ENCODE results near the gene PTPRJ.
"Not testable (repeated sequence)": the region's sequence is repeated elsewhere in the genome, so short reads cannot be mapped to it uniquely, and the experiment has no call there.

The PTPRJ gene

DNA sequence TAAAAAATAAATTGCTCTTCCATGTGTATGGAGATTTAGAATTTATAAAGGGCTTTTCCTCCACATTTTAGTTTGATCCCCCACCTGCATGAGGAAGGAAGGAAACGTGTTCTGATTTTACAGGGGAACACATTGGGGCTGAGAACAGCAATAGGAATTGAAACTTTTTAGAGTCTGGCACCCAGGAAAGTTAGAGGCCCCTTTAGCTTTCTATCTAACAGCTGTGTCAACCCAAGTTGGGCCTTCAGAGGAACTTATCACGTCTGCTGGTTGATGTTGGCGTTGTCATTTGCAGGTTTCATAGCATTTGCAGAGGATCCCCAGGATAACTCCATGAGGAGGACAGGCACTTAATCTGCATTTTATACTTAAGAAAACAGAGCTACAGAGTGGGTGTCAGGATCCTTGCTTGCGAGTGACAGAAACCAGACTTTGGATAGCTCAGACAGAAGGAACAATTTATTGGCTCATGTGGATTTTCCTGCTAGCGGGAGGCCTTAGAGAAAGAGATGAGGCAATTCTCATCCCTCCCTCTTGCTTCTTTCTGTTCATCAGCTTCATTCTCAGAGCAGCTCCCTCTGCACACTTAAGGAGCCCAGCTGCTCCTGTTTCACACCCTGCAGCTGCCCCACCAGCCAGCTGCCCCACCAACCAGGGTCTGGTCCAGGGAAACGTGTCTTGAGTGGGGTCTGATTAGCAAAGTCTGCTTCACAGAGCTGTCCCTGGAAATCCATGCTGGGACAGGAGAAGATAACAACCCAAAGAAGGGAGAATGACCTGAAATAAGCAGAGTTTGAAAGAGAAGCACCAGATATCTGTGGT, 143.8 kb downstream of the PTPRJ start:
- no peak for DNase-seq

DNA sequence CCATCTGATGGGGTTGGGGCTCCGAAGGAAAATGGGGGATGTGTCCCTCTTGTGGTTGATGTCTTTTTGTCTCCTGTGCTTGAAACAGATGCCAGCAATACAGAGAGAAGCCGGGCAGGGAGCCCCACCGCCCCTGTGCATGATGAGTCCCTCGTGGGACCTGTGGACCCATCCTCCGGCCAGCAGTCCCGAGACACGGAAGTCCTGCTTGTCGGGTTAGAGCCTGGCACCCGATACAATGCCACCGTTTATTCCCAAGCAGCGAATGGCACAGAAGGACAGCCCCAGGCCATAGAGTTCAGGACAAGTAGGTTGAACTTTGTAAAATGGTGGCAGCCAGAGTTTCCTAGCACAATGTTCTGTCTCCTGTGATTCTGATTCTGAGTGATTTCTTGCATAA, 144.5 kb downstream of the PTPRJ start:
- no peak for DNase-seq

DNA sequence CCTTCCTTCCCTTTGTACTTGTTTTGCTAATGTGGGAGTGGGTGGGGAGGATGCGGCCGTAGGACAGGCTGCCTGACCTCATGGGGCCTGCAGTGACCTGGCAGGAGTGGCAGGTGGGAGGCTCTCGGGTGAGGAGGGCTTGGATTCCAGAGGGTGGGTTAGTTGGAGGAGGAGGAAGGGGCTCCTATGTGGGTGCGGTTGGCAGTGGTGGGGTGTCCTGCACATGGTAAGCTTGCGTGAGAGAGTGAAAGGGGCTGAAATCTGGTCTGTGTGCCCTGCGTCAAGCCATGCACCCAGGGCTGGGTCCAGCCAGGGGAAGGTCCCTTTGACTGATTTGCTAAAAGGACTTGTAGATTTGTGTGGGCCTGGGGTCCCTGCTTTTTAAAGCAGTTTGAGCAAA, 145.5 kb downstream of the PTPRJ start:
- no peak for DNase-seq

DNA sequence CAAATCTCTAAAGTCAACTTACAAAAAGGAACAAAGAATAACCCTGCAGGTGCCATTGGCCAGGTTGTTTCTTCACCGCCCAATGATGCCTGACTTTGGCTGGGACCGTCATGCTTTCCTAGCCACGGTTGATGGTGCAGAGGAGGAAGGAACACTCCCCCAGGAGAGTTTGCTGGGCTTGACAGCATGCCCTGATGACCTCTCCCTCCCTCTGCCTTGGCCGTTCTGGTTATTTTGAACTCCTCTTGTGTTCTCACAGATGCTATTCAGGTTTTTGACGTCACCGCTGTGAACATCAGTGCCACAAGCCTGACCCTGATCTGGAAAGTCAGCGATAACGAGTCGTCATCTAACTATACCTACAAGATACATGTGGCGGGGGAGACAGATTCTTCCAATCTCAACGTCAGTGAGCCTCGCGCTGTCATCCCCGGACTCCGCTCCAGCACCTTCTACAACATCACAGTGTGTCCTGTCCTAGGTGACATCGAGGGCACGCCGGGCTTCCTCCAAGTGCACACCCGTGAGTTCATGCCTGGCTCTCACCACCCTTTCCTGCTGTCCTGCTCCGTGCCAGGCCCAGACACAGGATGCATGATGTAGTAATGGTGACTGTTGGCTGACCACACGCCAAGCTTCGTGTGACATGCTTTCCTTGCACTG, 147.3 kb downstream of the PTPRJ start:
- DNase-seq, result no peak

DNA sequence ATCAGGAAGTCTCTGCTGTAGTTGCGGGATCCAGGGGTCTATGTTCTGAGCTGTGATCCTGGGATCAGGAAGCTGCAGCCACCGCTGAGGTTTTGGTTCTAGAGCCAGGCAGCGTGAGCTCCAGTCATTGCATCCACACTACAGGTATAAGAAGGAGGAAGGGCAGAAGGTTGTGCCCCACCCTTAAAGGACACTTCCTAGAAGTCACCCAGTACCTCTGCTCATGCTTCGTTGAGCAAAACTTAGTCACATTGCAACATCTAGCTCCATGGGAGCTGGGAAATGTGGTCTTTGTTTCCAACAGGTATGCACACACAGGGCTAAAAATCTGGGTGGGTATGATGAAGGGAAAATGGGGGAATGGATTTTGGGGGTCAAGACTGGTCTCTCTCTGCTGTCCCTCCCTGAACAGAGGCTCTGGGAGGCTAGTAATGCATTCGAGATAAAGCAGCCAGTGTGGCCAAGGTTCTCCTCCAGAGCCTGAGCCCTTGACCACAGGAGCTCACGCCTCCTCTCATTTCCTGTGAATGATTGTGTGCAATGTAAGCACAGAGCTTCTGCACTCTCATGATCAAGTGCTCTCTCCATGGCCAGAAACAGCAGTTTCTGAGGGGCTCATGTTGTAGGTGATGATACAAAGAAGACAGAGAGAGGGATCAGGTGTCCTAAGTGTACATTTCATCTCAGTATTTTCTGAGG, 149.5 kb downstream of the PTPRJ start:
- no peak for DNase-seq

DNA sequence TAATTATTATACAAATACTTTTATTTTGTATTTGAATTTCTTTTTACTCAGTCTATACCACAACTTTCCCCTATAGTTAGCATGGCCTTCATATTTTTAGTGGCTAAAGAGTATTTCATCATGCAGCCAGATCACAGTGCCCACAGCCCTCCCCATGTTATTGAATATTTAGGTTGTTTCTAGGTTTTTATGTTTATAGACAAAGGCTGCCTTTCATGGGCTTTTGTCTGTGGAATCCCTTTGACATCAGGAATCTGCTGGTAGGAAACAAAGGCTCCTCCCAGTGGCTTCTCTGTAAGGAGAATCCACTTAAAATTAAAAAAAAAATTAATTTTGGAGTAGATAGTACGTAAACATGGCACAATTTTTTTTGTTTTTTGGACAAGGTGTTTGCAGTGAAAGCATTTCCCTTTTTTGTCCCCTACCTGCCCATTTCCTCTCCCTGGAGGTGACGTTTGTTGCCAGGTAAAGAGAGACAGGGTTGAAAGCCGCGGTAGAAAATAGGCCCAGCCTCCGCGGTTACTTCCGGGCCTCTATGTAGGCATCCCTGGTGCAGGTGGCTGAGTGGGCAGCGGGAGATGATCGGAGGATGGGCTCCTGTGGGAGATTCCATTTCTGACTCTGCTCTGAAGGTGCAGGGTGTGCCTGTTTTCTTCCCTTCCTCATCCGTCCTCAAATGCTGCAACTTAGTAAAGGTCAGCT, 154.0 kb downstream of the PTPRJ start:
- DNase-seq, result no peak

DNA sequence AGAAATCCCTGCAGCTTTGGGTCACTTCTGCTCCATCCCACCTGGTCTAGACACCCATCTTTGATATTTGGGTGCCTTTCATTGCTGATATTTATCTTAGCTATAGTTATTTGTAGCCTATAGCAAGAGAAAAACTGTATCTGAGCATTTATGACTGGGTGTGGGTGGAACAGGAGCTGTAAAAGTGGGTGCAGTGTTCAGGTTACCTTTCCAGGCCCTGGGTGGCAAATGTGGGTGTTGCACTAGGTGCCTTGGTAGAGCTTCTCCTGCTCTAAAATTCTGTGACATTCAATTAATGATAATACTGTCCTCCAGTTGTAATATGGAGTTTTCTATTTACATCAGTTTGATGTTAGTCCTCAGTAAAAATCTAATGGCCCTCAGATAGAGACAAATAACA, 157.9 kb downstream of the PTPRJ start:
- no peak for DNase-seq

DNA sequence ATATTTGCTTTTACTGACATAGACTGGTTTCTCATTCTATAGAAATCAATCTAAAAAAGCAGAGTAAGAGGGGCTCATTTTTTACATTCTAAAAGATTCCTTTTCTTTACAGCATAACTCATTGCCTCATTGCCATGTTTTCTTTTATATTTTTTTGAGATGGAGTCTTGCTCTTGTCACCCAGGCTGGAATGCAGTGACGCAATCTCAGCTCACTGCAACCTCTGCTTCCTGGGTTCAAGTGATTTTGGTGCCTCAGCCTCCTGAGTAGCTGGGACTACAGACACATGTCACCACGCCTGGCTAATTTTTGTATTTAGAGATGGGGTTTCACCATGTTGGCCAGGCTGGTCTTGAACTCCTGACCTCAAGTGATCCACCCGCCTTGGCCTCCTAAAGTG, 159.5 kb downstream of the PTPRJ start:
- DNase-seq, result not testable (repeated sequence)

DNA sequence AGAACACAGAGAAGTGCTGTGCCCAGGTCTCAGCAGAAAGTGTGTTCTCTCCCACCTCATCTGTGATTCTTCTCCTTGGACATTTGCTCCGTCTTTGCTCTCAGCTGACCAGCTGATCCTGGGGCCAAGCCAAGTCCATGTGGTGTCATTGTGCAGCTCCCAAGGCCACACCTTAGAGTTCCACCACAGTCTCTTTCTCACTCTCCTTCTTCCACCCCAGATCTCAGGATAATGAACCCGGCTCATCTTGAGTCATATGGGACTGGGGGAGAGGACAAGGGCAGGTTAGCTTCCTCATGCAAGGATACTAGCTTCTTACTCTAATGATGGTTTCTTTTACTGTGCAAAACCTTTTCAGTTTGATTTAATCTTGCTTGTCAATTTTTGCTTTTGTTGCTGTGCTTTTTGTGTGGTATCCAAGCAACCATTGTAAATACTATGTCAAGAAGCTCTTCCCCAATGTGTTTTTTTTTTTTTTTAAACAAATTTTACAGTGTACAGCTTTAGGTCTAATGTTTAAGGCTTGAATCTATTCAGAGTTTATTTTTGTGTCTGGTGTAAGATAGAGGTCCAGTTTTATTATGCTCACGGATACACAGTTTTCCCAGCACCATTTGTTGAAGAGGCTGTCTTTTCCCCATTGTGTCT, 161.2 kb downstream of the PTPRJ start:
- peak; percentile 24 for DNase-seq

DNA sequence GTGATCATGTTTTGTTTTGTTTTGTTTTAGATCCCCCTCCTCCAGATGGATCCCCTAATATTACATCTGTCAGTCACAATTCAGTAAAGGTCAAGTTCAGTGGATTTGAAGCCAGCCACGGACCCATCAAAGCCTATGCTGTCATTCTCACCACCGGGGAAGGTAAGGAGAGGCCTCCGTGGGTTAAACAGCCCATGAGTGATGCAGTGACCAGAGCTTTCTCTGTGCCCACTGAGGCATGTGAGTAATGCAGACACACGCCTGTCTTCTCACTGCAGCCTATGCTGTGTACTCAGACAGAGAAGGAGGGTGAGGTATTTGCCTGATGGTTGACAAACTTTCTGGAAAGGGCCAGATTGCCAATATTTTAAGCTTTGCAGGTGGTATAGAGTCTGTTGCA, 162.5 kb downstream of the PTPRJ start:
- no peak for DNase-seq

DNA sequence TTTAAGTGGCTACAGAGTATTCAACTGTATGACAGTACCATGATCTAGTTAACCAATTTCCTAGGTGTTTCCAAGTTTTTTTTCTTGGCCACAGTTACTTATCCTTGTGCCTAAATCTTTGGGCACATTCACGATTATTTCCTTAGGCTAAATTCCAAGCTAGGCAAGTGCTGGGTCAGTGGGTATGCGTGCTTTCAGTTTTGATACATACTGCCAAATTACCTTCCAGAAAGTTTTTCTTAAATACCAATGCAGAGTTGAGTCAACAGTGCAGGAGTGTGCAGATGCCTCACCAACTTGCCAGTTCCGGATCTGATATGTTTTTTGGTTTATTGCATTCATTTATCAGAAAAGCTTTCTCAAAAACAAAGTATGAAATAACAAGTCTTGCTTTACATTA, 168.4 kb downstream of the PTPRJ start:
- no peak for DNase-seq

DNA sequence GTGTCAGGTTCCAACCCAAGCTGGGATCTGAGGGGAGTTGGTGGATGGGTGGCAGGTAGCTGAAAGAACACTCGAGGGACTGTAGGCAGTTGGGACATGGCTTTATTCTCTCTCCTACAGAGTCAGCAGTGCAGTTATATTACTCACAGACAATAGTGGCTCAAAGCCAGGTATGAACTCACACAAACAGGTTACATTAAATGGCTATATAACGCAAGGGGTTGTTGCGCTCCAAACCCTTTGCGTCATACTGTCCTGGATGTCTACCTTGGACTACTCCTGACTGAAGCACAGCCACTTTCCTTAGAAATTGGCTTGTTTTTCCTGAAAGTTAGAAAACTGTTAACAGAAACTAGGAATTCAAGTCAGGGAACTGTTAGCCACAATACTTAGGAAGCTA, 169.9 kb downstream of the PTPRJ start:
- no peak for DNase-seq

DNA sequence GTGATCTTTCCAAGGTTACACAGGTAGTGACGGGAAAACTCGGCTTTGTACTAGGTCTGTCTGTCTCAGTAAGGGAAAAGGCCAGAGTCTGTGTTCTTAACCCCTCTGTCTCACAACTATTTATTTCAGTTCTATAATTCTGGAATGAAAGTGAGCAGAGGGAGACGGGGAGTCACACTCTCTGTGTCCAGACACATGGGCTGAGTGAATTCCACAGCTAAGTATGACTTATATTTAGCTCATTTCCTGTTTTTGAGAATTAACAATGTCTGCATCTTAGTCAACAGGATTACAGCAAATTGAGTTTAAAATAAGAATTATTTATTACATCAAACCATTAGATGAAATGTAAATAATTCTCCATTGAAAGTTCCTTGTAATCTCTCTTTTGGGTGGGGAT, 173.8 kb downstream of the PTPRJ start:
- no peak for DNase-seq

DNA sequence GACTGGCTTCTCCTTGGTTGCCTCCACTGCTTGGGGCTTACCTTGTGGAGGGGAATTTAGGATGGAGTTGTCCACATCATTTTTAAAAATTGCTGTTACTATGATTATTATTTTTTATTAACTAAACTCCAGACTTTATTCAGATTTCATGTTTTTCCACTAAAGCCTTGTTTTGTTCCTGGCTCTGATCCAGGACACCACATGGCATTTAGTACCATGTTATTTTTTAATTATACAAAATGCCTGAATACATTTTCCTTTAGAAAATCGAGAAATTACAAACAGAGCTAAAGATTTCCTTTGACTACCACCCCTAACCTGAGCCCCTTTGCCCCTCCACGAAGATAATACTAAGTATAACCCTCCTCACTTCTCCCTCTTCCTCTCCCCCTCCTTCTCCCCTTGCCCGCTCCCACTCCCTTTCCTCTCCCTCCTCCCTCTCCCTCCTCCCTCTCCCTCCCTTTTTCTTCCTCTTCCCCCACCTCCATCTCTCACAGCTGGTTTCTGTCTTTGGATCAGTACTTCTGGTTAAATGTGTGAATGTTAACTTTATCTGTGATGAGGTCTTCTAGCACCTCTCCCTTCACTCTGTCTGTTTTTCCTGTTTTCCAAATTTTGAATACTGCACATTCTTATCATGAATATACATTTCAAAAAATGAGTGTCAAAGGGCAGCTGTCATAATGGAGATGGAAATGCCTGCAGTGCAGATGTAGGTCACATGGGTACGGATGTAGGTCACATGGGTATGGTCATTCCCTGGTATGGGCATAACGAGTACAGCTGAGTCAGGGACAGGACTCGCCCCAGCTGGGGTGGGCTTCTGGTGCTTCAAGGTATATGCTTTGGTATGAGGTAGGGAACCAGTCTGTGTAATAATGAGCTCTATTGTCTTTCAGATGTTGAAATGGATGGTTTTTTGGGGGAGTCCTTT, 181.9 kb downstream of the PTPRJ start:
- DNase-seq, result no peak

DNA sequence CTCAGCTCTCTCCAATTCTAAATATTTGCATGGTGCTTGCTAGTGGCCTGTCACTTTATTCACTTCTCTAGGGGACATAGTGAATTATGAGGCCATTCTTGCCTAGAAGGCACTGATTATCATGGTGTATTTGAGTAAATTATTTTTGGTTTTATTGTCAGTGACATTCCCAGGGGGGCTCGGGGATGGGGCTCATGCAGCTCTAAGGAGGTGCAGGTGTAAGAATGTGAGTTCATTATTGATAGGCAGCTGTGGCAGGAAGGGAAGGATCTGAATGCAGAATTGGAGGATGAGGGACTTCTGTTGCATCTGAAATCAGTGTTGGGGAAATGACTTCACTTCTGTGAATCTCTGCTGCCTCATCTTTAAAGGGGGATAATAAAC, 182.5 kb downstream of the PTPRJ start:
- no peak for DNase-seq

DNA sequence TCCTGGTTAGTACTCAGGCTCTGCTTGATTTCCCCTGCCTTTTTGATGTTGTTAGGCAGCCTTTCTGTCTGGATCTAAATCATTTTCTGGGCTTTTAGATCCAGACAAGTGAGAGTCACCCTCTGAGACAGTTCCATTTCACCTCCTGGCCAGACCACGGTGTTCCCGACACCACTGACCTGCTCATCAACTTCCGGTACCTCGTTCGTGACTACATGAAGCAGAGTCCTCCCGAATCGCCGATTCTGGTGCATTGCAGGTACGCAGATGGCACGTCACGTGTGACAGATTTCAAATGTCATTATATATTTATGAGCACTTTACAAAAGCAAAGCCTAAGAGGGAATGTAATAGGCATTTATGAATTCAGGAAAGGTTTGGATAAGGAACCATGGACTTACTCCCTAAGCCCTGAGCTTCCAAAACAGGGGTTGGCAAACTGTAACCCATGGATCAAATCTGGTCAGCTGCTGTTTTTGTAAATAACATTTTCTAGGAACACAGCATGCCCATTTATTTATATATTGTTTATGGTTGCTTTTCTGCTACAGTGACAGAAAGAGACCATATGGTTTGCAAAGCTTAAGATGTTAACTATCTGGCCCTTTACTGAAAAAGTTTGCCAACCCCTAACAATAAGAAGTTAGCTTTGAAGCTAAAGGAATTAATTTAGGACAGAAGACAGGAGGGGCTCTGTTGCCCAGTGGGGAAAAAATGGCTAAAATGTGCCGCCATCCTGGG, 183.2 kb downstream of the PTPRJ start:
- DNase-seq, result no peak

DNA sequence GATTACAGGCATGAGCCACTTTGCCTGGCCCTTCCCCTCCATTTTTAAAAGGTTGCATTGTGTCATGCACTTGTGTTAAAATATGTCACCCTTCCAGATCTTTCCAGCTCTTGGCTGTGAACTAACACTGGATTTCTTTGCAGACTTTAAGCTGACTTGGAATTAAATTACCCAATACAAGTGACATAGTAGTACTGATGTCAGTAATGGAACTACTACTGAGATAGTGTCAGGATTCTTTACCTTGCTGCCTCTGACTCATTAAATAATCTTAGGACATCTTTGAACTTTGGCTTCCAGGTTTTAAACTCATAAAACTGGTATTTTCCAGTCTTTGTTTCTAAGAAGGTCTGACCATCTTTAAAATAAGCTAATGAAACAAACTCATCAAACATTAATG, 184.5 kb downstream of the PTPRJ start:
- no peak for DNase-seq

DNA sequence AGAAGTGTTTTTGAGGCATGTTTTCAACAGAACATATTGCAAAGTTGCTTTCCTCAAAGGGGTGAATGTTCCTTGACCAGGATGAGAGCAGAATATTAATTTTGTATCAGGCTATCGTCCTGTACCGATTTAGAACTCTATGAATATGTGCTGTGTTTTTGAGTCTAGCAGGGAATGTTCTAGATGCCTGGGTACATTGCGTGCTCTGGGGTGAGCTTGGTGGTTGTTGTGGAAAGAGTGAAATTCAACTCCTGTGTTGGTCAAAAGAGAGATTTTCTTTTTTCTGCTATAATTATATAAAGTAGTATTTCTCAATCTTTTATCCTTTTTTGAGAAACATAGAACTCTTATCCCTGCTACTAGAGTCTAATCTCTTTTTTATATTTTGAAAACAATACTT, 185.1 kb downstream of the PTPRJ start:
- DNase-seq, result no peak

DNA sequence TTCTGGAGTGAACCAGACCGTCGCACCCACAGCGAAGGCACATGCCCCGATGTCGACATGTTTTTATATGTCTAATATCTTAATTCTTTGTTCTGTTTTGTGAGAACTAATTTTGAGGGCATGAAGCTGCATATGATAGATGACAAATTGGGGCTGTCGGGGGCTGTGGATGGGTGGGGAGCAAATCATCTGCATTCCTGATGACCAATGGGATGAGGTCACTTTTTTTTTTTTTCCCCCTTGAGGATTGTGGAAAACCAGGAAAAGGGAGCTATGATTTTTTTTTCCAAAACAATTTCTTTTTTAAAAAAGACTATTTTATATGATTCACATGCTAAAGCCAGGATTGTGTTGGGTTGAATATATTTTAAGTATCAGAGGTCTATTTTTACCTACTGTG, 187.0 kb downstream of the PTPRJ start:
- DNase-seq, result no peak

DNA sequence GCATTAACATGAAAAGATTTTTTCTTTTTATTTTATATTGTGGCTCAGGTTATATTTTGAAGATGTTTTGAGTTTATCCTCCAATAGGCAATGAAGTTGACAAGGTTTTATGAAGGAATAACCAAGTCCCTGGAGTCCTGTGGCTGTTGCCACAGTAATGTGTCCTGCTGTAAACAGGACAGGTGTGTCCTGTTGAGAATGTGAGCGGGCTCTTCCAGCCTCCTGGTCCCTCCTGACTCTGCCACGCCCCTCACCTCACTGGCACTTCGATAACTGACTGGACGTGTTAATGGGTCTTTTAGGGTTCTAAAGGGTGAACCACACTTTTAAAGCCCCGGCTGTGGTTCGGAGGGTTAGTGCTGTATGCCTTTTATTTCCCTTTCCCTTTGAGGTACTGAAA, 188.5 kb downstream of the PTPRJ start:
- DNase-seq, result no peak

DNA sequence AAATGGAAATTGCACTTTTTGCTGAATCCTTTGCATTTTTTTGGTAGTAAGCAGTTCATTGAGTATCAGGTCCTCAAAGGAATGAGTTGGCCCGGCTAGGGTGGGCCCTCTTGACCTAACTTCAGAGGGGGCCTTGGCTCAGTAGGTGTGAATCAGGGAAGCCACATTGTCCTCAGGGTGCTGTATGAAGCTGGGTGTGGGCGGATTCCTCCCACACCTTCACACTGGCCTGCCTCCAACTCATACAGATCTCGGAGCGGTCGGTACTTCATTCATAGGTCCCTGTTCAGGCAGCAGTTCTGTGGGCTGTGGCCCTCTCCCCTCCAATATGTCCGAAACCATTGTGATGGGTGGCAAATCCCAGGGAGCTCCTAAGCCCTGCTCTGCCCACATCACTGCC, 188.9 kb downstream of the PTPRJ start:
- no peak for DNase-seq
